Neural cell (in vitro differentiated cells): ENCODE measurements around the gene CATSPERB.

ENCODE experiments used
- CTCF ChIP-seq: fragments of 450-650 bp; IDR thresholded peaks from 2 replicates; pipeline ENCODE4 v1.5.1; 2014; ENCODE audit warnings: antibody characterized with exemption, mild to moderate bottlenecking, moderate library complexity; ENCODE audit not compliant: poor library complexity, severe bottlenecking
- EP300 ChIP-seq: fragments of 450-650 bp; conservative IDR thresholded peaks from 2 replicates; pipeline ENCODE4 v1.6.1; 2014; ENCODE audit warnings: antibody characterized with exemption, mild to moderate bottlenecking, moderate library complexity; ENCODE audit not compliant: poor library complexity, severe bottlenecking

- TF ChIP-seq CTCF (no peak), EP300 (no peak)
Observed at GRCh38 chr14:91669867-91670266, 62.0 kb downstream of the CATSPERB start.
